GM12864 (cell line): ENCODE data around the gene FITM2.
"Not testable (repeated sequence)": the region's sequence is repeated elsewhere in the genome, so short reads cannot be mapped to it uniquely, and the experiment has no call there.

ENCODE experiments used
- DNase-seq: peaks from one replicate; pipeline ENCODE4 v3.0.0-alpha.2; 2011; ENCODE audit warnings: low read depth
- H3K4me3 ChIP-seq: 2 replicates; pipeline ENCODE4 v1.5.1; 2011; ENCODE audit warnings: mild to moderate bottlenecking, low read depth, low read length, control low read depth
- CTCF ChIP-seq: IDR thresholded peaks from 2 replicates; pipeline ENCODE4 v1.5.1; 2011; ENCODE audit warnings: low read depth, mild to moderate bottlenecking, moderate library complexity, low read length, control low read depth, inconsistent platforms; ENCODE audit errors: missing control alignments

Gene FITM2

DNA sequence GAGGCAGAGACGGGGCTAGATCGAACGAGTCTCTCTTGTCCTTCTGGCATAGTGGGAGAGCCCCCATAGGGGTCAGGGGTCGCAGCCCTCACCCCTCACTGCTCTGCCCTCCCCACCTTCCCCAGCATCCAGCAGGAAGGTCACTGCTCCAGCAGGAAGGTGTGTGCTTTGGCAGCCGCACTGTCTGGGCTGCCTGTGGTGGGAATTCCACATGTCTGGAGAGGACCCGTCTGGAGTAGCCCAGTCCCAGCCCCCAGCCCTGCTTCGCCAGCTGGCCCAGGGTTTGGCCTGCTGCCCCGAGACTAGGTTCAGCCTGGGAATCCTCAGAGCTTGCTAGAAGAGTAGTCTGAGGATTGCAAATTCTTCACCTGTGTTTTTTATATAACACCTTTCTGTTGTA, 23.3 kb upstream of the FITM2 start:
- no peak for DNase-seq
- TF ChIP-seq CTCF: no peak
- no peak overlapping the region for H3K4me3 ChIP-seq

- no peak for TF ChIP-seq CTCF
- H3K4me3 ChIP-seq: no peak overlapping the region
- no peak for DNase-seq
Observed at GRCh38 chr20:44331201-44331600, 20.2 kb upstream of the FITM2 start.

- TF ChIP-seq CTCF: no peak
- no peak overlapping the region for H3K4me3 ChIP-seq
- no peak for DNase-seq
Observed at GRCh38 chr20:44328428-44328827, 17.4 kb upstream of the FITM2 start.

DNA sequence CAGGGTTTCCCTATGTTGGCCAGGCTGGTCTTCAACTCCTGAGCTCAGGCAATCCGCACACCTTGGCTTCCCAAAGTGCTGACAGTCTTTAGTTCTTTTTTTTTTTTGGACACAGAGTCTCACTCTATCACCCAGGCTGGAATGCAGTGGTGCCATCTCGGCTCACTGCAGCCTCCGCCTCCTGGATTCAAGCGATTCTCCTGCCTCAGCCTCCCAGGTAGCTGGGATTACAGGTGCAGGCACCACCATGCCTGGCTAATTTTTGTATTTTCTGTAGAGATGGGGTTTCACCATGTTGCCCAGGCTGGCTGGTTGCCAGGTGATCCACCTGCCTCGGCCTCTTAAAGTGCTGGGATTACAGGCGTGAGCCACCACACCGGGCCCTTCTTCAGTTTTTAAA, 16.7 kb upstream of the FITM2 start:
- not testable (repeated sequence) for H3K4me3 ChIP-seq, DNase-seq

- TF ChIP-seq CTCF: no peak
- H3K4me3 ChIP-seq: peak overlapping the region; percentile 25
- DNase-seq: no peak
Observed at GRCh38 chr20:44326391-44327159, 15.6 kb upstream of the FITM2 start.

GRCh38 chr20:44324343-44324742, 13.3 kb upstream of the FITM2 start:
- no peak for TF ChIP-seq CTCF
- no peak overlapping the region for H3K4me3 ChIP-seq
- no peak for DNase-seq

DNA sequence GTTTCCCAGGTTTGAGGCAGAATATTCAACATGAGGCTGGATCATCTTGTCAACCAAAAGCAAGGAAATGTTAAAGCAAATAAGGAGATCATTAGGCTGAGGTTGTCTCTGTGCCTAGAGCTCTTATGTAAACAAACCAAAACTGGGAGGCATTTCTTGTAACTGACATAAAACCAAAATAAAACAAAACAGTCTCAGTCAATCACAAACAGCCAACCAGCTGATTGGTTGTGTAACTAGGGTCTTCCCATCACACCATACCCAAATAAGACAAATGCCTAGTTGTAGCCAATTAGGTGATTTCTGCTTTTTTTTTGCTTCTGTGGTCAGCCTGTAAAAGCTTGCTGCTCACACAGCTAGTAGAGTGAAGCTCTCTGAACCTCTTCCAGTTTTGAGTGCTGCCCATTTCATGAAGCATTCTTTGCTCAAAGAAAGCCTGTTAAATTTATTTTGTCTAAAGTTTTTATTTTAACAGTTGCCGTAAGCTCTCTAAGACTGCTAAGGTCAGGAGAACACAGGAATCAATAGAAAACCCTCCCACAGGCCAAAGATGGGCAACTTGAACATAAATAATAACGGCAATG, 8.9 kb upstream of the FITM2 start:
- H3K4me3 ChIP-seq: no peak overlapping the region
- no peak for DNase-seq

More for the DNA sequence above, 8.9 kb upstream of the FITM2 start:
- no peak for TF ChIP-seq CTCF
